Vagina (tissue), 2 donors: ENCODE measurements around the gene PSRC1. TPM values are rescaled to one million over a fixed set of nuclear protein-coding genes. Genes with fewer than 3 reads are reported as not detected.

Experiments used
- DNase-seq, 2 donors: peaks; one replicate each; pipeline ENCODE4 v3.0.0-alpha.2; 2017; ENCODE audit errors: extremely low spot score in 2 of 2
- H3K27ac ChIP-seq: fragments of 200-600 bp; sonication (generic); one replicate; pipeline ENCODE4 v1.5.1; 2019
- H3K27me3 ChIP-seq: fragments of 200-600 bp; sonication (generic); one replicate; pipeline ENCODE4 v1.5.1; 2019
- H3K36me3 ChIP-seq, 2 donors: fragments of 200-600 bp; sonication (generic); one replicate each; pipeline ENCODE4 v1.5.1; 2017 to 2019
- H3K4me1 ChIP-seq: fragments of 200-600 bp; sonication (generic); one replicate; pipeline ENCODE4 v1.5.1; 2019
- H3K4me3 ChIP-seq, 2 donors: fragments of 200-600 bp; sonication (generic); 1 replicate in 1 of 2; 2 replicates in 1 of 2; pipeline ENCODE4 v1.5.1; 2016 to 2019
- H3K9me3 ChIP-seq: fragments of 200-600 bp; sonication (generic); one replicate; pipeline ENCODE4 v1.5.1; 2019
- CTCF ChIP-seq, 3 experiments: fragments of 450-650 bp in 2 of 3; fragments of 200-600 bp in 1 of 3; sonication (generic) in 1 of 3; IDR thresholded peaks; one replicate each; pipeline ENCODE4 v1.5.1; 2017 to 2019; ENCODE audit warnings: antibody characterized with exemption in 3 of 3, mild to moderate bottlenecking in 2 of 3, moderate library complexity in 2 of 3
- POLR2A ChIP-seq, 2 donors: fragments of 450-650 bp; IDR thresholded peaks; one replicate each; pipeline ENCODE4 v1.6.1; 2017; ENCODE audit warnings: antibody characterized with exemption in 2 of 2, mild to moderate bottlenecking in 2 of 2, moderate library complexity in 2 of 2
- POLR2AphosphoS5 ChIP-seq, 2 donors: sonication (generic); formaldehyde crosslinking; IDR thresholded peaks; one replicate each; pipeline ENCODE4 v1.9.0; 2017; ENCODE audit warnings: antibody characterized with exemption in 2 of 2, mild to moderate bottlenecking in 2 of 2, low read depth in 1 of 2; ENCODE audit not compliant: insufficient read depth in 1 of 2
- intact Hi-C: fragments of 100-400 bp; cut with DNase I; formaldehyde crosslinking; loops from one replicate; pipeline ENCODE4 v1.15.1; 2023
- total RNA-seq: library from RNA; depleted of rRNA; stranded (reverse); fragments of >200 nt; gene quantifications from one replicate; pipeline ENCODE4 v1.2.3, GENCODE V29; 2016

The PSRC1 gene
- total RNA-seq, 1 donor from 2014 or later: 5.4 TPM

- H3K4me1 ChIP-seq: no peaks in the 10 kb centered on the region
- H3K36me3 ChIP-seq: peaks cover 0 to 12% of the 10 kb centered on the region in 2 donors
- H3K27me3 ChIP-seq: no peaks in the 10 kb centered on the region
- H3K27ac ChIP-seq: no peak overlapping the region
- intact Hi-C loops: no loop called here
- H3K4me3 ChIP-seq: no peak overlapping the region
- no peak for DNase-seq
- TF ChIP-seq CTCF (IDR thresholded peaks at IDR 0.05) (no peak), POLR2A (IDR thresholded peaks at IDR 0.05) (no peak), POLR2AphosphoS5 (IDR thresholded peaks at IDR 0.05; ENCODE audit: insufficient read depth in 1 of 2, low read depth in 1 of 2) (no peak)
- no peaks in the 10 kb centered on the region for H3K9me3 ChIP-seq
Measured at GRCh38 chr1:109316506-109316905, 33.6 kb upstream of the PSRC1 start.

GRCh38 chr1:109315288-109315687 lies 32.3 kb upstream of the PSRC1 start:
- no peak for DNase-seq
- intact Hi-C loops: no loop called here
- Histone ChIP-seq H3K9me3 (no peaks in the 10 kb centered on the region), H3K27me3 (no peaks in the 10 kb centered on the region), H3K4me3 (no peak overlapping the region), H3K4me1 (no peaks in the 10 kb centered on the region), H3K36me3 (peaks cover 0 to 12% of the 10 kb centered on the region in 2 donors), H3K27ac (no peak overlapping the region)
- TF ChIP-seq POLR2A (IDR thresholded peaks at IDR 0.05) (no peak), POLR2AphosphoS5 (IDR thresholded peaks at IDR 0.05; ENCODE audit: insufficient read depth in 1 of 2, low read depth in 1 of 2) (no peak), CTCF (IDR thresholded peaks at IDR 0.05) (no peak)

GRCh38 chr1:109314795-109315194 lies 31.9 kb upstream of the PSRC1 start:
- Histone ChIP-seq H3K27me3 (no peaks in the 10 kb centered on the region), H3K9me3 (no peaks in the 10 kb centered on the region), H3K36me3 (peaks cover 0 to 12% of the 10 kb centered on the region in 2 donors), H3K4me1 (no peaks in the 10 kb centered on the region), H3K4me3 (no peak overlapping the region), H3K27ac (no peak overlapping the region)
- intact Hi-C loops: no loop called here
- DNase-seq: no peak
- TF ChIP-seq POLR2A (IDR thresholded peaks at IDR 0.05): no peak
- no peak for TF ChIP-seq CTCF (IDR thresholded peaks at IDR 0.05)
- TF ChIP-seq POLR2AphosphoS5 (IDR thresholded peaks at IDR 0.05; ENCODE audit: insufficient read depth in 1 of 2, low read depth in 1 of 2): no peak

- Histone ChIP-seq H3K36me3 (peaks cover 0 to 12% of the 10 kb centered on the region in 2 donors), H3K9me3 (no peaks in the 10 kb centered on the region), H3K4me3 (no peak overlapping the region), H3K27me3 (no peaks in the 10 kb centered on the region), H3K4me1 (no peaks in the 10 kb centered on the region), H3K27ac (no peak overlapping the region)
- no peak for TF ChIP-seq POLR2A (IDR thresholded peaks at IDR 0.05)
- no peak for TF ChIP-seq CTCF (IDR thresholded peaks at IDR 0.05)
- TF ChIP-seq POLR2AphosphoS5 (IDR thresholded peaks at IDR 0.05; ENCODE audit: insufficient read depth in 1 of 2, low read depth in 1 of 2): no peak
- no peak for DNase-seq
- intact Hi-C loops: no loop called here
Measured at GRCh38 chr1:109312978-109313775, 30.2 kb upstream of the PSRC1 start.

GRCh38 chr1:109312246-109312645 lies 29.3 kb upstream of the PSRC1 start:
- no peak overlapping the region for H3K27ac ChIP-seq
- no peak for TF ChIP-seq POLR2AphosphoS5 (IDR thresholded peaks at IDR 0.05; ENCODE audit: insufficient read depth in 1 of 2, low read depth in 1 of 2)
- H3K9me3 ChIP-seq: no peaks in the 10 kb centered on the region
- no peak for DNase-seq
- intact Hi-C loops: no loop called here
- no peaks in the 10 kb centered on the region for H3K27me3 ChIP-seq
- H3K4me1 ChIP-seq: no peaks in the 10 kb centered on the region
- H3K36me3 ChIP-seq: peaks cover 0 to 12% of the 10 kb centered on the region in 2 donors
- no peak overlapping the region for H3K4me3 ChIP-seq
